Keratinocyte (primary cell): ENCODE measurements around the gene VANGL1. TPM values are rescaled to one million over a fixed set of nuclear protein-coding genes. Genes with fewer than 3 reads are reported as not detected.

Experiments used
- DNase-seq: peaks from one replicate; pipeline ENCODE4 v3.0.0-alpha.2; 2011; ENCODE audit warnings: low read depth, missing footprints, low spot score
- FAIRE-seq: peaks from 2 replicates; lab custom pipeline; 2011; peaks lifted over from hg19 to GRCh38; lab: Jason Lieb, UNC
- H2AFZ ChIP-seq: 2 replicates; pipeline ENCODE4 v1.6.0; 2012; ENCODE audit warnings: low read length, control low read depth, inconsistent platforms; ENCODE audit not compliant: control insufficient read depth
- H3K27ac ChIP-seq: 2 replicates; pipeline ENCODE4 v1.5.1; 2011; ENCODE audit warnings: low read length; ENCODE audit not compliant: control insufficient read depth, insufficient read depth
- H3K27me3 ChIP-seq: 3 replicates; pipeline ENCODE4 v1.6.0; 2011; ENCODE audit warnings: low read length; ENCODE audit not compliant: control insufficient read depth, insufficient read depth; ENCODE audit errors: extremely low read depth
- H3K36me3 ChIP-seq, 2 experiments: 2 replicates in 1 of 2; 3 replicates in 1 of 2; pipeline ENCODE4 v1.5.1; 2011; ENCODE audit warnings: low read length in 2 of 2, mild to moderate bottlenecking in 1 of 2; ENCODE audit not compliant: control insufficient read depth in 2 of 2, insufficient read depth in 2 of 2; ENCODE audit errors: extremely low read depth in 1 of 2
- H3K4me1 ChIP-seq: 3 replicates; pipeline ENCODE4 v1.5.1; 2011; ENCODE audit warnings: low read length; ENCODE audit not compliant: control insufficient read depth, insufficient read depth; ENCODE audit errors: extremely low read depth
- H3K4me2 ChIP-seq: 3 replicates; pipeline ENCODE4 v1.6.0; 2011; ENCODE audit warnings: low read depth, low read length; ENCODE audit not compliant: control insufficient read depth, insufficient read depth; ENCODE audit errors: extremely low read depth
- H3K4me3 ChIP-seq, 3 experiments: fragments of 200-600 bp in 1 of 3; sonication (generic) in 1 of 3; 2 replicates in 2 of 3; 3 replicates in 1 of 3; pipeline ENCODE4 v1.5.1; 2011 to 2016; ENCODE audit warnings: low read length in 3 of 3, mild to moderate bottlenecking in 3 of 3, control low read depth in 2 of 3, inconsistent platforms in 1 of 3, low read depth in 1 of 3, mixed read lengths in 1 of 3, mixed run types in 1 of 3, moderate library complexity in 1 of 3; ENCODE audit not compliant: control insufficient read depth in 2 of 3, insufficient read depth in 2 of 3; ENCODE audit errors: extremely low read depth in 1 of 3
- H3K79me2 ChIP-seq: 2 replicates; pipeline ENCODE4 v1.6.0; 2012; ENCODE audit warnings: low read length; ENCODE audit not compliant: control insufficient read depth, insufficient read depth
- H3K9ac ChIP-seq: 3 replicates; pipeline ENCODE4 v1.6.0; 2011; ENCODE audit warnings: low read length; ENCODE audit not compliant: control insufficient read depth, insufficient read depth; ENCODE audit errors: extremely low read depth
- H3K9me1 ChIP-seq: 3 replicates; pipeline ENCODE4 v1.6.0; 2011; ENCODE audit warnings: low read length; ENCODE audit not compliant: control insufficient read depth, insufficient read depth; ENCODE audit errors: extremely low read depth
- H3K9me3 ChIP-seq: 2 replicates; pipeline ENCODE4 v1.5.1; 2012; ENCODE audit warnings: low read depth, low read length; ENCODE audit not compliant: control insufficient read depth
- H4K20me1 ChIP-seq: 3 replicates; pipeline ENCODE4 v1.6.0; 2011; ENCODE audit warnings: low read length; ENCODE audit not compliant: control insufficient read depth, insufficient read depth; ENCODE audit errors: extremely low read depth
- EZH2 ChIP-seq: IDR thresholded peaks from one replicate; pipeline ENCODE4 v1.6.1; 2012; ENCODE audit warnings: inconsistent platforms, mild to moderate bottlenecking, low read length, moderate library complexity
- dilution Hi-C: fragments of 300-500 bp; cut with MboI; formaldehyde crosslinking; loops from one replicate; pipeline ENCODE4 v1.7.0; 2020; ENCODE audit warnings: low sequenced_read_pairs; ENCODE audit not compliant: extremely low pct_ligation_motif_present
- polyA plus RNA-seq, 5 experiments: library from polyadenylated mRNA; depleted of rRNA in 3 of 5; stranded (reverse) in 3 of 5; stranded (forward) in 1 of 5; unstranded in 1 of 5; fragments of >200 nt; gene quantifications; 1 replicate in 1 of 5; 2 replicates in 3 of 5; 3 replicates in 1 of 5; pipeline versions ENCODE4 v1.2.1 to v1.2.3, GENCODE V29; 2011 to 2012; ENCODE audit warnings: missing spikeins in 2 of 5, low read depth in 1 of 5, low replicate concordance in 1 of 5
- TF ChIP-seq, protein P1 (sequence below), 3 experiments: IDR thresholded peaks in 1 of 3; conservative IDR thresholded peaks in 1 of 3; optimal IDR thresholded peaks in 1 of 3; 2 replicates in 2 of 3; 3 replicates in 1 of 3; pipeline versions ENCODE3 to v1.5.1; 2011; ENCODE audit warnings: low read length in 3 of 3, mild to moderate bottlenecking in 3 of 3, moderate library complexity in 2 of 3, control low read depth in 1 of 3, inconsistent platforms in 1 of 3; ENCODE audit not compliant: insufficient read depth in 2 of 3; ENCODE audit errors: extremely low read depth in 1 of 3

VANGL1 gene
- polyA plus RNA-seq, 1 donor (not counting 4 experiments of a cell fraction or from before 2014, with no cell fraction given), result 22.4 TPM

DNA sequence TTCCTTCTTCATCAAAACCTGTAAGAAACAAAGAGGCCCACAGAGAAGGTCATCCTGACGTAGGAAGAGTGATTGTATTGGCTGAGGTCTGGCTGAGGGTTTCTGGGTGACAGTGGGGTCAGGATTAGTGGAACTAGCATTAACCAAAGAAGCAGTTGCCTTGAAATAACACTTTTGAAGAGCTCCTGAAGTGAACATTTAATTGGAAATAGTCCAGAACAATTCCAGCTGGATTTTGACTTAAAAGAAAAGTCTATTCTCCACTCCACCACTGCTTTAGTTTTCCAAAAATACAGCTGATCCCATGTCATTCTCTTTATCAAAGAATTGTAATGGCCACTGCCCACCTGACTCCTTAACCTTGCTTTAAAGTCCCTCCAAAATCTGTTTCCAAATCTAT lies 99.0 kb downstream of the VANGL1 start:
- dilution Hi-C loops, result no loop called here
- Histone ChIP-seq H3K27me3 (no peaks in the 10 kb centered on the region), H3K4me2 (no peak overlapping the region), H3K4me3 (no peak overlapping the region), H4K20me1 (no peaks in the 10 kb centered on the region), H3K27ac (no peak overlapping the region), H3K4me1 (peaks cover 13% of the 10 kb centered on the region), H2AFZ (no peak overlapping the region), H3K79me2 (no peaks in the 10 kb centered on the region), H3K9ac (no peak overlapping the region), H3K9me3 (no peaks in the 10 kb centered on the region), H3K9me1 (no peaks in the 10 kb centered on the region), H3K36me3 (no peaks in the 10 kb centered on the region)
- no peak for FAIRE-seq
- no peak for TF ChIP-seq EZH2
- TF ChIP-seq, protein P1, sequence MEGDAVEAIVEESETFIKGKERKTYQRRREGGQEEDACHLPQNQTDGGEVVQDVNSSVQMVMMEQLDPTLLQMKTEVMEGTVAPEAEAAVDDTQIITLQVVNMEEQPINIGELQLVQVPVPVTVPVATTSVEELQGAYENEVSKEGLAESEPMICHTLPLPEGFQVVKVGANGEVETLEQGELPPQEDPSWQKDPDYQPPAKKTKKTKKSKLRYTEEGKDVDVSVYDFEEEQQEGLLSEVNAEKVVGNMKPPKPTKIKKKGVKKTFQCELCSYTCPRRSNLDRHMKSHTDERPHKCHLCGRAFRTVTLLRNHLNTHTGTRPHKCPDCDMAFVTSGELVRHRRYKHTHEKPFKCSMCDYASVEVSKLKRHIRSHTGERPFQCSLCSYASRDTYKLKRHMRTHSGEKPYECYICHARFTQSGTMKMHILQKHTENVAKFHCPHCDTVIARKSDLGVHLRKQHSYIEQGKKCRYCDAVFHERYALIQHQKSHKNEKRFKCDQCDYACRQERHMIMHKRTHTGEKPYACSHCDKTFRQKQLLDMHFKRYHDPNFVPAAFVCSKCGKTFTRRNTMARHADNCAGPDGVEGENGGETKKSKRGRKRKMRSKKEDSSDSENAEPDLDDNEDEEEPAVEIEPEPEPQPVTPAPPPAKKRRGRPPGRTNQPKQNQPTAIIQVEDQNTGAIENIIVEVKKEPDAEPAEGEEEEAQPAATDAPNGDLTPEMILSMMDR (optimal IDR thresholded peaks at IDR 0.05 in 1 of 3, IDR thresholded peaks at IDR 0.05 in 1 of 3, conservative IDR thresholded peaks at IDR 0.05 in 1 of 3; ENCODE audit: extremely low read depth in 1 of 3, insufficient read depth in 2 of 3, low read length in 3 of 3), result no peak
- no peak for DNase-seq

DNA sequence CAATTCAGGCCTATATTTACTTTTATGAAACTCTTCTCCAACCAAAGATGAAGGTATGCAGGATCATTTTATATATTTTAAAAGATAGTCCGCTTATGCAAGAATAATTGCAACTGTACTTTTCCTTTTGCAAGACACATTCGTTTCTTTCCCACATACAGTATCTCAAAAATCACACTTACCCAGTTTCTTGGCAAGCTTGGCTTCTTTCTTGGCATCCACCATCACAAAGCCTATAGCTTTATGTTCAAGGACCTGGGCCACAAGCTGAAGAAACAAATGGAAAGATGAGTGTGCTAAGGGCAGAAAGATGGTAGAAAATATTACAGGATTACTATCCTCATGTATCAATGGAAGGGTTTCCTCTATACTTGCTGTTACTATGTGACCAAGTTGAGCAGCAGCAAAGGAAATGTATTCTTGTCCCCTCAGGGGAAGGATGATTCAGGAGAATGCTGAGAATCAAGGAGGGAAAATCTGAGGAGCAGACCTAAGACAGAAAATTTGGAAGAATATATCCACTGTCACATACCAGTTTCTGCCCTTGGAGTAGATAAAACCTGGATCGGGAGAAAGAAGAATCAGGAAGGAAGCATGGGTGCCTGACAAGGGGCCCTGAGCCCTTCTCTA lies 103.0 kb downstream of the VANGL1 start:
- peaks cover 36% of the 10 kb centered on the region for H3K4me1 ChIP-seq
- H3K9ac ChIP-seq, result no peak overlapping the region
- no peak overlapping the region for H3K4me2 ChIP-seq
- H3K36me3 ChIP-seq, result no peaks in the 10 kb centered on the region
- TF ChIP-seq, protein P1 (optimal IDR thresholded peaks at IDR 0.05 in 1 of 3, IDR thresholded peaks at IDR 0.05 in 1 of 3, conservative IDR thresholded peaks at IDR 0.05 in 1 of 3; ENCODE audit: extremely low read depth in 1 of 3, insufficient read depth in 2 of 3, low read length in 3 of 3), result no peak
- TF ChIP-seq EZH2, result no peak
- no peaks in the 10 kb centered on the region for H3K27me3 ChIP-seq
- no peak for DNase-seq
- no peaks in the 10 kb centered on the region for H3K9me3 ChIP-seq
- no peak overlapping the region for H2AFZ ChIP-seq
- no peaks in the 10 kb centered on the region for H3K79me2 ChIP-seq
- FAIRE-seq, result peak; percentile 49
- H3K9me1 ChIP-seq, result no peaks in the 10 kb centered on the region
- dilution Hi-C loops, result no loop called here
- no peaks in the 10 kb centered on the region for H4K20me1 ChIP-seq
- no peak overlapping the region for H3K27ac ChIP-seq
- no peak overlapping the region for H3K4me3 ChIP-seq
